HG03060 (cell line): ENCODE data around the gene PWP2.
"Not testable (repeated sequence)": the region's sequence is repeated elsewhere in the genome, so short reads cannot be mapped to it uniquely, and the experiment has no call there.

Experiments
- ATAC-seq: cut with Tn5 transposase; IDR thresholded peaks from one replicate; pipeline ENCODE4 v1.9.1; 2021; ENCODE audit warnings: low read depth, moderate number of reproducible peaks; ENCODE audit not compliant: unreplicated experiment

PWP2 gene

DNA sequence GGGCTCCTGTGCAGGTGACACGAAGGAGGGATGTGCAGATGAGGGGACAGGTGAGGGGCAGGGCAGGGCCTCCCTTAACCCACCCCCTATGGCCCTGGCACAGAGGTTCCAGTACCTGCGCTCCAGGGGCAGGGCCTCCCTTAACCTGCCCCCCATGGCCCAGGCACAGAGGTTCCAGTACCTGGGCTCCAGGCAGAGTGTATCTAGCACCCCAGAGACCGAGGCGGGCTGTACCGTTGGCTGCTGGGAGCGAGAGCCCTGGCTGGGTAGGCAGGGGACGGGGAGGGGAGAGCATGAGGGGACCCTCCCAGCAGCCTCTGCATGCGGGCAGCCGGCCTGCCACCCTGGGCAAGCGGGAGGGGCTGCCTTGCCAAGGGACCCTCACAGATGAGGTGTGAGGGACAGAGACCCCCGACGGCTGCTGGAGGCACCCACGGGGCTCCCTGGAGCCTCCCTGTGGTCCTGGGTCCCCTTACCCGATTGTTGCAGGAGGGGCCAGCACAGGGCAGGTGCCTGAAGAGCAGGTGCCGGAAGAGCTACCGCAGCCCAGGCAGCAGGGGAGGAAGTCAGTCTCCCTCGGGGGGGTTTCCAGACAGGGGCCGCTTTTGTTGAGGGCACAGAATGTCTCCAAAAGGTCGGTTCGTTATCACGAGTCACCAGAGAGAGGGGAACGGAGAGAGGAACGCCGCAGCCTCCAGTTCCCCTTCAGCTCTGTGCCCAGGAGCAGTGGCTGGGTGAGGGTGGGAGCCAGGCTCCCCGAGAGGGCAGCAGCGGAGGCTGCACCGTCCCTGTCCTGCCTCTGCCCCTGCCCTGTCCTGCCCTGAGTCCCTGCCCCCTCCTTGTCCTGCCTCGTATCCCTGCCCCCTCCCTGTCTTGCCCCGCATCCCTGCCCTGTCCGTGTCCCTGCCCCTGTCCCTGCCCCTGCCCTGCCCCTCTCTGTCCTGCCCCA is 52.4 kb downstream of the PWP2 start:
- ATAC-seq = not testable (repeated sequence)

GRCh38 chr21:44160298-44160672 is 53.1 kb downstream of the PWP2 start:
- not testable (repeated sequence) for ATAC-seq

- not testable (repeated sequence) for ATAC-seq
Observed at GRCh38 chr21:44160821-44161220, 53.6 kb downstream of the PWP2 start.

DNA sequence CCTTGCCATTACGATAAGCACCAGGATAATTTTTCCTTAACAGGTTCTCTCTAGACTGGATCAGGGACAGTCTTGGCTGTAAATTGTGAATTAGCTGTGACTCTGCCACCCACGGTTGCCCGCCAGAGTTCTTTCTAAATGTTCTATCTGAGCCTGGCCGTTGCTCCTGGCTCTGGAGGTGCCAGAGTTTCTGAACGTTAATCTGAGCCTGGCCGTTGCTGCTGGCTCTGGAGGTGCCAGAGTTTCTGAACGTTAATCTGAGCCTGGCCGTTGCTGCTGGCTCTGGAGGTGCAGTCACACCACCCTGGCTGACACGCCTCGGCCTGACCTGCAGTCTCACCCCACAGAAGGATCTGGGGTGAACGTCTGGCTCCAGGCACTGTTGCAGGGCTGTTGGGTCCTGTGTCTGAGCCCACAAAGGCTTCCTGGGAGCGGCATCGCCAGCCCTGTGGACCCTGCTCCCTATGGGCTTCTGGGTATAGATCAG is 56.0 kb downstream of the PWP2 start:
- ATAC-seq = not testable (repeated sequence)

DNA sequence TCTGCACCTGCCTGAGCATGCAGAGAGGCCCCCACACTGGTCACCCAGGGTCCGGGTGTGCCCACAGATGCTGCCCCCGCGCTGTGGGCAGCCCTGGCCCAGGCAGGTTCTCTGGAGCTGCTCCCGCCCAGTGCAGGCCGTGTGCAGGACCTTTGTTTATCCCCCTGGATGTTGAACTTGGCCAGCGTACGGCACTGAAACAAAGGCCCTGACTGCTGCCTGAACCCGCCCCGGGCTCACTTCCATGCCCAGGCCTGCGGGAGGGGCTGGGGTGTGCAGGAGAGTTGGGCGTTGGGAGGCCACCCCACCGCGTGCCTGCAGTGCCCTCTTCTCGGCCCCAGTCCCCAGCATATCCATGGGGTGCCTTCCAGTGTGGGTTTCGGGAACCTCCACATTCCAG is 58.7 kb downstream of the PWP2 start:
- not testable (repeated sequence) for ATAC-seq

DNA sequence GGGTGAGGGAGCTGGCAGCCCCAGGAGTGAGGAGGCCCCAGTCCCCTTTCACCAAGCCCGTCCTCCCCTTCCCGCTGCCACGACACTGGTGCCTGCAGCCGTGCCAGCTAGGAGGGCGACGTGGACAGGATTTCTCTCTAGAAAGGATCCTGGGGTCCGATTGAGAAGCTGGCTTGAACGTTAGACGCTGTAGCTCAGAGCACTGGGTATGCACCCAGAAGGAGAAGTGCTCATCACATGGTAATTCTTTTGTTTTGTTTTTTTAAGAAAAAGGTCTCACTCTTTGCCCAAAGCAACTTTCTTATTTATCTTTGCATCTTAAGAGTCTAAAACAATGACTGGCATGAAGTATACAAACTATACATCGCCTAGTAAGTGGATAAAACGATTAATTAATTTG is 60.3 kb downstream of the PWP2 start:
- ATAC-seq = not testable (repeated sequence)

- not testable (repeated sequence) for ATAC-seq
Observed at GRCh38 chr21:44170326-44170725, 63.1 kb downstream of the PWP2 start.

GRCh38 chr21:44170863-44171262 is 63.7 kb downstream of the PWP2 start:
- ATAC-seq = not testable (repeated sequence)

DNA sequence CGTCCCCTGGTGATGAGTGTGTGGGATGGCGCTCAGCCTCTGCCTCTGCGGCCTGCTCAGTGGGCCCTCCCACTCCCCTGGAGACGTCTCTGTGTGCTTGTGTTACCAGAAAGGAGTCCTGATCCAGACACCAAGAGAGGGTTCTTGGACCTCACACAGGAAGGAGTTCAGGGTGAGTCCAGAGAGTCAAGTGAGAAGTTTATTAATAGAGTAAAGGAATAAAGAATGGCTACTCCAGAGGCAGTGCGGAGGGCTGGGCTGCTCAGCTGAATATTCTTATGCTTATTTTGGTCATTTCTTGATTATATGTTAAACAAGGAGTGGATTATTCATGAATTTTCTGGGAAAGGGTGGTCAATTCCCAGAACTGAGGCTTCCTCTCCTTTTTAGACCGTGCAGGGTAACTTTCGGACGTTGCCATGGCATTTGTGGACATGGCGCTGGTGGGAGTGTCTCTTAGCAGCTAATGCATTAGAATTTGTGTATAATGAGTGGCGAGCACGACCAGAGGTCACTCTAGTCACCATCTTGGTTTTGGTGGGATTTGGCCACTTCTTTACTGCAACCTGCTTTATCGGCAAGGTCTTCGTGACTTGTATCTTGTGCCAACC is 64.9 kb downstream of the PWP2 start:
- not testable (repeated sequence) for ATAC-seq

DNA sequence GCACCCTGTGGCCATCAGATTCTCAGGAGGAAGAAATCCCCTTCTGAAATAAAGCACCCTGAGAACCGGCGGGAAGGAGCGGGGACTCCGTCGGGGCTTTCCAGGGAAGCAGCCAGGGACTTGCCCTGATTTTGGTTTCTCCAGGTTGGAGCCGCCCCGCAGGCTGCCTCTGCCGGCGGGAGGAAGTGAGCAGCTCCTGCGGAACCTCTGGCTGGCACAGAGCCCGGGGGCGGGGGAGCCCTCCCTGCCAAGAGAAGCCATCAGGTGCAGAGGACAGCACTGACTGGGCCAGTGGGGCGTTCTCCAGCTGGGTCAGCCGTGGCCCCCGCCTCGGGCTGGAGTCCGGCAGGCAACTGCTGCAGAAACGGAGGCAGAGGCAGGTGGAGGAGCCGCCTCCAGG is 65.5 kb downstream of the PWP2 start:
- not testable (repeated sequence) for ATAC-seq

GRCh38 chr21:44175189-44175588 is 68.0 kb downstream of the PWP2 start:
- not testable (repeated sequence) for ATAC-seq

DNA sequence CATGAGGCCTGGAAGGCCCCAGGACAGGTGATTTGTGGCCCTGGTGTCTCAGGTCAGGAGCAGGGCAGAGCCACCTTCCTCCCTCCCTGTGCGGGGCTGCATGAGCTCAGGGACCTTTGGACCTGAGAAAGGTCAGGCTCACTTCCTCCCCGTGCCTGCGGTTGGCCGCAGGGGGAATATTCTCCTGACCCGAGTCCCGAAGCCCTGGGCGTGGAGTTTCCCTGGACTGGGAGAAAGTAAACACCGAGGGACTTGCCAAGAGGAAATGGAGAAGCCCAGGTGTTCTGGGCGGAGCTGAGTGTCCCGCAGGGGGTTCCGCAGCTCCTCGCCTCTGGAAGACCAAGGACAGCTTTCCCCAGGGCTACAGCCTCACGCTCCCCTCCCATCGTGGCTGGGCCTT is 68.9 kb downstream of the PWP2 start:
- not testable (repeated sequence) for ATAC-seq
